BLaER1 treated with 17β-estradiol and CSF1 and Interleukin-3, amounts not matched to agents 10 nM and 100 nM (cell line): ENCODE measurements around the gene GSTM4.

Source experiments
- H3K27ac ChIP-seq, 11 experiments: shearing (Covaris generic); formaldehyde crosslinking; 2 replicates each; pipeline ENCODE4 v1.8.1; 2022
- H3K27me3 ChIP-seq, 11 experiments: shearing (Covaris generic); formaldehyde crosslinking; 2 replicates each; pipeline ENCODE4 v1.8.1; 2022
- H3K36me3 ChIP-seq, 11 experiments: shearing (Covaris generic); formaldehyde crosslinking; 2 replicates each; pipeline ENCODE4 v1.8.1; 2022
- H3K4me1 ChIP-seq, 10 experiments: shearing (Covaris generic); formaldehyde crosslinking; 2 replicates each; pipeline ENCODE4 v1.8.1; 2022
- H3K4me2 ChIP-seq, 11 experiments: shearing (Covaris generic); formaldehyde crosslinking; 2 replicates each; pipeline ENCODE4 v1.8.1; 2022
- H3K4me3 ChIP-seq, 10 experiments: shearing (Covaris generic); formaldehyde crosslinking; 2 replicates each; pipeline ENCODE4 v1.8.1; 2022
- H3K9ac ChIP-seq, 11 experiments: shearing (Covaris generic); formaldehyde crosslinking; 2 replicates each; pipeline ENCODE4 v1.8.1; 2022
- H3K9me3 ChIP-seq, 11 experiments: shearing (Covaris generic); formaldehyde crosslinking; replicated peaks in 1 of 11; 2 replicates each; pipeline ENCODE4 v1.8.1; 2022
- H4K20me1 ChIP-seq, 11 experiments: shearing (Covaris generic); formaldehyde crosslinking; 2 replicates each; pipeline ENCODE4 v1.8.1; 2022
- Cebpa-rat ChIP-seq, 11 experiments: shearing (Covaris generic); IDR thresholded peaks; 2 replicates each; pipeline ENCODE4 v1.8.1; 2022

GSTM4 gene

GRCh38 chr1:109655615-109656519 is at the start of gene GSTM4:
GSTM4 (plus strand) TSS chr1:109656099; CDS start chr1:109656390, 291 bp downstream.
- Histone ChIP-seq H3K4me1 (peaks cover 50 to 64% (median 59%) of the 10 kb centered on the region in 10 experiments), H3K36me3 (peaks cover 0 to 4% (median 0%) of the 10 kb centered on the region in 11 experiments; a peak in 1 of 22 replicates), H3K9me3 (no peaks in the 10 kb centered on the region), H4K20me1 (peaks cover 0 to 5% (median 0%) of the 10 kb centered on the region in 11 experiments; a peak in 1 of 22 replicates), H3K27ac (peak within 1 kb of the TSS; percentile 45 to 80 (median 71); a peak in 21 of 22 replicates), H3K27me3 (no peaks in the 10 kb centered on the region), H3K9ac (peak within 1 kb of the TSS; percentile 68 to 84 (median 79)), H3K4me2 (peak within 1 kb of the TSS; percentile 80 to 98 (median 94)), H3K4me3 (peak within 1 kb of the TSS; percentile 65 to 86 (median 71))
- no peak for TF ChIP-seq Cebpa-rat (IDR thresholded peaks at IDR 0.05)

DNA sequence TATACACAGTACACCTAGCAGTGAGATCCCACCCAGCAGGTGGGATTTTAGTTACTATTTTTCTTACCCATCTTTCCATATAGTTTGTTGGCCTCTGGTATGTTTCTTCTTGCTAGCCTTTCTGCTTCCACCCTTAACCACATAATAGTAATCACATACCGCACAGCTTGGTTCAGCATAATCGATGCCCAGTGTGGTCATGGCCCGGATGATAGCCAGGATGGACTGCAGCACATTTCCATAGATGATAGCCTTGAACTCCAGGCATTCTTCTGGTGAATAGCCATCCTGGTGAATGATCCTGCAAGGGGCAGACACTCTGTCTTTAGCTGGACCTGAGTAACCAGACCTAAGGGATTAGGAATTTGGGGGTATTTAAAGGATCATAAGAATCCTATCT is 46.0 kb upstream of the GSTM4 start:
- H3K4me1 ChIP-seq: peaks cover 9 to 62% (median 14%) of the 10 kb centered on the region in 10 experiments
- no peak overlapping the region for H3K4me3 ChIP-seq
- H3K4me2 ChIP-seq: no peak overlapping the region
- no peak overlapping the region for H3K27ac ChIP-seq
- no peaks in the 10 kb centered on the region for H3K27me3 ChIP-seq
- TF ChIP-seq Cebpa-rat (IDR thresholded peaks at IDR 0.05): no peak
- H3K36me3 ChIP-seq: peaks cover 0 to 12% (median 0%) of the 10 kb centered on the region in 11 experiments; a peak in 1 of 22 replicates
- H3K9ac ChIP-seq: no peak overlapping the region
- H3K9me3 ChIP-seq: no peaks in the 10 kb centered on the region
- H4K20me1 ChIP-seq: peaks cover 0 to 4% (median 0%) of the 10 kb centered on the region in 11 experiments; a peak in 2 of 22 replicates

DNA sequence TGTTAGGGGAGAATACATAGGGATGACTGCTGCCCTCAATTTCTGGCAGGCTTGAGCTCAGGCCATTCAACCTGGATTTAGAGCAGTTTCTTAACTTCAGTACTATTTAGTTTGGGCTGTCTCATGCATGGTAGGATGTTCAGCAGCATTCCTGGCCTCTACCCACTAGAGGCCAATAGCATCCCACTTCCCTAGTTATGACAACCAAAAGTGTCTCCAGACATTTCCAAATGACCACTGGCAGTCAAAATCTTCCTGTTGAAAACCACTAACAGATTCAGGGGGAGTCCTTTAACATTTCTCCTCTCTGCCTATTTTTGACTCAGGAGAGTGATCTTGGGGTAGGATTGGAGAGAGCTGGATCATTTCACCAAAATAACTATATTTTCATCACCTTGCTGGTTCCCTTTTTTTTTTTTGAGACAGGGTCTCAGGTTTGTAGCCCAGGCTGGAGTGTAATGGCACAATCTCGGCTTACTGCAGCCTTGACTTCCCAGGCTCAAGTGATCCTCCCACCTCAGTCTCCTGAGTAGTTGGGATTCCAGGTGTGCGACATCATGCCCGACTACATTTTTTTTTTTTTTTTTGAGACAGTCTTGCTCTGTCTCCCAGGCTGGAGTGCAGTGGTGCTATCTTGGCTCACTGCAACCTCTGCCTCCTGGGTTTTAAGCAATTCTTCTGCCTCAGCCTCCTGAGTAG is 45.1 kb upstream of the GSTM4 start:
- H4K20me1 ChIP-seq: peaks cover 0 to 9% (median 0%) of the 10 kb centered on the region in 11 experiments; a peak in 1 of 22 replicates
- no peak overlapping the region for H3K9ac ChIP-seq
- H3K4me1 ChIP-seq: peaks cover 18 to 70% (median 23%) of the 10 kb centered on the region in 10 experiments
- no peaks in the 10 kb centered on the region for H3K27me3 ChIP-seq
- TF ChIP-seq Cebpa-rat (IDR thresholded peaks at IDR 0.05): no peak
- H3K4me2 ChIP-seq: no peak overlapping the region
- no peak overlapping the region for H3K4me3 ChIP-seq
- H3K27ac ChIP-seq: no peak overlapping the region
- H3K36me3 ChIP-seq: peaks cover 0 to 4% (median 0%) of the 10 kb centered on the region in 11 experiments; a peak in 1 of 22 replicates
- no peaks in the 10 kb centered on the region for H3K9me3 ChIP-seq

GRCh38 chr1:109611308-109611990 is 44.5 kb upstream of the GSTM4 start:
- no peak overlapping the region for H3K9ac ChIP-seq
- H4K20me1 ChIP-seq: peaks cover 0 to 5% (median 0%) of the 10 kb centered on the region in 11 experiments; a peak in 1 of 22 replicates
- H3K36me3 ChIP-seq: no peaks in the 10 kb centered on the region
- peak overlapping the region in 1 of 11 experiments; percentile 27; a peak in 1 of 22 replicates for H3K4me2 ChIP-seq
- no peaks in the 10 kb centered on the region for H3K9me3 ChIP-seq
- H3K27ac ChIP-seq: no peak overlapping the region
- no peak for TF ChIP-seq Cebpa-rat (IDR thresholded peaks at IDR 0.05)
- no peaks in the 10 kb centered on the region for H3K27me3 ChIP-seq
- peaks cover 24 to 71% (median 30%) of the 10 kb centered on the region in 10 experiments for H3K4me1 ChIP-seq
- no peak overlapping the region for H3K4me3 ChIP-seq

- Histone ChIP-seq H3K9me3 (no peaks in the 10 kb centered on the region), H3K4me3 (no peak overlapping the region), H3K27me3 (no peaks in the 10 kb centered on the region), H3K4me1 (peaks cover 37 to 71% (median 48%) of the 10 kb centered on the region in 10 experiments), H3K4me2 (peak overlapping the region in 8 of 11 experiments; percentile 10 to 53 (median 27); a peak in 13 of 22 replicates), H3K27ac (no peak overlapping the region), H4K20me1 (peaks cover 0 to 5% (median 0%) of the 10 kb centered on the region in 11 experiments; a peak in 1 of 22 replicates), H3K36me3 (no peaks in the 10 kb centered on the region), H3K9ac (no peak overlapping the region)
- TF ChIP-seq Cebpa-rat (IDR thresholded peaks at IDR 0.05): no peak
These were observed 42.3 kb upstream of the GSTM4 start for GRCh38 chr1:109613361-109614147.

DNA sequence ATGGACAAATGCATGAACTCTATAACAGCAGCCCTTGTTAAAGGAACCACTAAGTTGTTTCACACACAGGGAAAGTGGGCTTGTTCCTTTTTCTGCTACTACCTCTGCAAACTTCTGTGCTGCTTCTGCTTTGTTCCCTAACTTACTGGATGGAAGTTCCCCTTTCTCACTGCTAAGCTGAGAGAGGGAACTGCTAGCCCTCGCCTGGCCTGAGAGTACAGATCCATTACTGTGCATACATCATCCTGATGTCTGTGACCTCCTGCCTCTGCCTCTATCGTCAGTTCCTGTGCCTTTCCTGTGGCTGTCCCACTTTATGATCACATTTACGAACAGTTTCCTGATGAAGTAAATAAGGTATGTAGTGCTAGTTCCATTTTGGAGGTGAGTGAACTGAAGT is 40.0 kb upstream of the GSTM4 start:
- H3K9me3 ChIP-seq: no peaks in the 10 kb centered on the region
- no peaks in the 10 kb centered on the region for H3K27me3 ChIP-seq
- H3K9ac ChIP-seq: peak overlapping the region in 7 of 11 experiments; percentile 3 to 67 (median 31); a peak in 9 of 22 replicates
- H3K27ac ChIP-seq: peak overlapping the region in 9 of 11 experiments; percentile 34 to 87 (median 52); a peak in 18 of 22 replicates
- no peaks in the 10 kb centered on the region for H3K36me3 ChIP-seq
- H3K4me3 ChIP-seq: no peak overlapping the region; a peak in 1 of 20 replicates
- peak overlapping the region; percentile 7 to 97 (median 59) for H3K4me2 ChIP-seq
- H3K4me1 ChIP-seq: peaks cover 47 to 75% (median 59%) of the 10 kb centered on the region in 10 experiments
- H4K20me1 ChIP-seq: peaks cover 0 to 5% (median 0%) of the 10 kb centered on the region in 11 experiments; a peak in 1 of 22 replicates
- TF ChIP-seq Cebpa-rat (IDR thresholded peaks at IDR 0.05): no peak

GRCh38 chr1:109616391-109616790 is 39.5 kb upstream of the GSTM4 start:
- H3K4me2 ChIP-seq: peak overlapping the region; percentile 7 to 97 (median 59); a peak in 20 of 22 replicates
- TF ChIP-seq Cebpa-rat (IDR thresholded peaks at IDR 0.05): no peak
- H3K27ac ChIP-seq: peak overlapping the region in 9 of 11 experiments; percentile 34 to 87 (median 52); a peak in 18 of 22 replicates

More at GRCh38 chr1:109616391-109616790, 39.5 kb upstream of the GSTM4 start:
- Histone ChIP-seq H3K4me3 (no peak overlapping the region; a peak in 1 of 20 replicates), H3K27me3 (no peaks in the 10 kb centered on the region), H3K9me3 (no peaks in the 10 kb centered on the region), H3K36me3 (no peaks in the 10 kb centered on the region), H3K9ac (peak overlapping the region in 7 of 11 experiments; percentile 3 to 67 (median 31); a peak in 9 of 22 replicates), H4K20me1 (peaks cover 0 to 6% (median 1%) of the 10 kb centered on the region in 11 experiments; a peak in 10 of 22 replicates), H3K4me1 (peaks cover 48 to 76% (median 59%) of the 10 kb centered on the region in 10 experiments)
